Measurements from ENCODE around the gene GABBR2.

The GABBR2 gene

DNA sequence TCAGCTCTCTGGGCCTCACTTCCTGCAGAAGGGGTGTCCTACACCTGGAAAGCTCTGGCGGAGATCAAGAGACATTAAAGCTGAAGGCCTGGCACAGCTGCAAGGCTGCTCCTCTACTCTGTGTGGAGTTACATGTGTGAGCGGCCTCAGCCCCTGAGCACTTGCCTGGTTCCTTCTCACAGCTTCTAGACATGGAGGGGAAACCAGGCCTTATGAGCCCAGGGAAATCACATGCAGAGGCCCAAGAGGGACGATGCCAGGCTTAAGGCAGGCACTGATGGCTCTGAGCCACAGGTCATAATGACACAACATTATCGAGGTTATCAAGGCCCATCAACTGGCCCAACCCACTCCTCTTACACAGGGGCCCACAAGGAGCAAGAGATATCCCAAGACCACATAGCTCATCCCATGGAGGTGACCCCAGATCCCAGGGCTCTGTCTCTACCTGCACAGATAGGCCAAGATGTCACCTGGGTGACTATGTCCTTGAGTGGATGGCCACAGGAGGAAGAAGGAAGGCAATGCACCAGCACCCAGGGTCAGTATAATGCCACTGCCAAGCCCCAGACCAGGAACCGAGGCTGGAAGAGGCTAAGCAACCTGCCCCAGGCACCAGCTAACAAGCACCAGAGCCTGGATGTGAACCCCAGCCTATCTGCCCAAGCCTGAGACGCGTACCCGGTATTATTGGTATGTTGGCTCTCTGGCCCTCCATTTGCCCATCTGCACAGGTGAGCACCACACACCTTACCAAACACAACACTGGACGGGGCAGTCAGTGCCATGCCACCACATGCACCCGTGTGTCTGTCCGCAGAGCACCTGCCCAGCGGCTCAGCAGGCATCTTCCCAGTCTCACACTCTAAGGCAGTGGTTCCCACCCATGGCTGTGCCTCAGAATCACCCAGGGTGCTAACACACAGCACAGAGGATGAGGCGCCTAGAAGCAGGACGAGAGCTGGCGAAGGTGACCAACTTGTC lies 143.3 kb downstream of the GABBR2 start:
- DNase-seq, result no peak

DNA sequence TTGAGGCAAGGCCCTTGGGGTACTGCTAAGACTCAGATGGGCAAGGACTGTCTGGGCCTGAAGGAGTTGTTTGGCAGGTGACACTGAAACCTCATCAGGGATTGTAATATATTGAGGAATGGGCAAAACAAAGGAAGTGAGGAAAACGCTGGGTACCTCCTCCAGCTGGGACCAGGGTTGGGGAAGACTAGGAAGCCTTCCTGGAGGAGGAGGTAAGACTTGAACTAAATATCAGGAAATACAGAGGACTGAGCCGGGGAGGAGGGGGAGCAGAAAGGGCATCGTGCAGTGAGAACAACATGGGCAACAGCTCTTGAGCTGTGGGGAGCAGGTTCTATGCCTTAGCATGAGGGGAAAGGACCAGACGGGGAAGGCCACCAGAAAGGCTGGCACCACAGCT lies 144.0 kb downstream of the GABBR2 start:
- DNase-seq, result no peak
- in situ Hi-C loops (cut with HindIII; ENCODE audit: low pct_ligation_motif_present, low pct_unique_long_range_greater_than_20kb, low sequenced_read_pairs), result no loop called here

More for the DNA sequence above, 143.3 kb downstream of the GABBR2 start:
- in situ Hi-C loops (cut with HindIII; ENCODE audit: low pct_ligation_motif_present, low pct_unique_long_range_greater_than_20kb, low sequenced_read_pairs), result no loop called here

DNA sequence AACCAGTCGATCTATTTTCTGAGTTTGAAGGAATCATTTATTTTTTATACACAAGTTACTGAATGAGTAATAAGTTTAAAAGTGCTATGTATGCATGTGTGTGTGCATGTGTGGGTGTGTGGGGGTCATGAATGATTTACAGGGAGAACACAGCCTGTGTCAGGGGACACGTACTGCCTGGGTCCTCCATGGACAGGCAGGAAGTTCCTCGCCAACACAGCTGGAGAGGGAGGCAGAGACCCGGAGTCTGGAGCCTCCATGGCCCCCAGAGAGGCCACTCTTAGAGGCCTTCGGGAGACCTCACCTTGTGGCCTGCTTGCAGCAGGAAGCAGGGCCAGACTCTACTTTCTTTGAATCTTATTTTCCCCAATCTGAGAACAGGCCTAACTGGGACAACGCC lies 144.7 kb downstream of the GABBR2 start:
- in situ Hi-C loops (cut with HindIII; ENCODE audit: low pct_ligation_motif_present, low pct_unique_long_range_greater_than_20kb, low sequenced_read_pairs), result no loop called here
- no peak for DNase-seq

DNA sequence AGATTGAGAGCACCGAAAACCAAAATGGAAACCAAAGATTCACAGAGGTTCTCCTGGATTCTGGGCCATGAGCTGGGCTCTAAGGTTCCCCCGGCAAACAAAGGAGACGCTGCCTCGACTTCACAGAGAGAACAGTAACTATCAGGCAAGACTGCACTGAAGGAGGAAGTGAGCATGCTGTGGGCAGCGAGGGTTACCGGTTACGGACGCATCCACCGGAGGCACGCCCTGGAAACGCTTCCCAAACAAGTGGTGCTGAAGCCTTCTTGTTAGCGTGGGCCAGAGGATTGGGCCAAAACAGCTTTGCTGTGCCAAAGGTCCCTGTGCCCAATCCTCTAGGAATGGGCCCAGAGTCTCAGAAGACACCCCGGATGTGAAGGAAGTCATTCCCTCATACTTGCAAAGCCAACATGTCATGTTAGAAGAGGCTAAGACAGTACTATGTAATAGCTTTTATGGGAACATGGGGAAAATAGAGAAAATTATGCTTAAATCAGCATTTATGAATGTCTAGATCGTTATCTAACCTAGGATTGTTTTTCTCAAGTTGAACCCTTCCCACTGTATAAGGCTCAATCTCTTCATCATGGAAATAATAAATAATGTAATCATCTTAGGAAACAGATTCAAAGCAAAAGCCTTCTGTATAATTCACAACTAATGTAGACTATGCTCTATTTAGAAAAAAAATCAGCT lies 145.4 kb downstream of the GABBR2 start:
- DNase-seq, result no peak
- in situ Hi-C loops (cut with HindIII; ENCODE audit: low pct_ligation_motif_present, low pct_unique_long_range_greater_than_20kb, low sequenced_read_pairs), result no loop called here

DNA sequence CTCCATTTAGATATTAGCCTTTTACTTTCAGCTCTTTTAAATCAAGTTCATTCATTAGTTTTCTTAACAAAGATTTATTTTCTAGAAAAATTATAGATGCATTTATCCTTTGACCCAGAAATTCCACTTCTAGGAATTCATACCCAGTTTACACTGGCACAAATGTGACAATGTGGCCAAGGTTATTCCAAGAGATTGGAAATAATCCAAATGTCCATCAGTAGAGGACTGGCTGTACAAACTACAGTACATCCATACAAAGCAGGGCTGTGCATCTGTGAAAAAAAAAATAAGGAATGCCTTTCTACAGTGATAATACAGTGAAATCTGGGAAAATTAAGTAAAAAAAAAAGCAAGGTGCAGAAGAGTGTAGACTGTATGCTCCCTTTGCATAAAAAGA lies 149.2 kb downstream of the GABBR2 start:
- in situ Hi-C loops (cut with HindIII; ENCODE audit: low pct_ligation_motif_present, low pct_unique_long_range_greater_than_20kb, low sequenced_read_pairs), result no loop called here
- no peak for DNase-seq

DNA sequence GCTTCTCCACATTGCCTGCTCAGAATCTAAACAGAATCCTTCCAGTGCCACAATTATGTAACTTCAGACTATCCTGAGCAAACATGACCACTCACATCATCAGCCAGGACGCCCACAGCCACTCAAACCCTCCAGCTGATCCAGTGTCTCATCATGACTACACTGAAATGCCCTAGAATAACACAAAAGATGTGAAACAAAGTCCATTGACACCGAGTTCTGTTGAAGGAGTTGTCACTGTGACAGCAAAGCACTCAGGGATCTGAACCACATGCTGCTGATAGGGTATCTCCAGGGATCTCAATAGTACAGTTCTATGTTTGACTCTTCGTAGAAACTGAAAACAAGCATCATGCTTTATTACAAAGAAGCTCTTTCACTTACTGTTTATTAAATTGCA lies 150.2 kb downstream of the GABBR2 start:
- no peak for DNase-seq

DNA sequence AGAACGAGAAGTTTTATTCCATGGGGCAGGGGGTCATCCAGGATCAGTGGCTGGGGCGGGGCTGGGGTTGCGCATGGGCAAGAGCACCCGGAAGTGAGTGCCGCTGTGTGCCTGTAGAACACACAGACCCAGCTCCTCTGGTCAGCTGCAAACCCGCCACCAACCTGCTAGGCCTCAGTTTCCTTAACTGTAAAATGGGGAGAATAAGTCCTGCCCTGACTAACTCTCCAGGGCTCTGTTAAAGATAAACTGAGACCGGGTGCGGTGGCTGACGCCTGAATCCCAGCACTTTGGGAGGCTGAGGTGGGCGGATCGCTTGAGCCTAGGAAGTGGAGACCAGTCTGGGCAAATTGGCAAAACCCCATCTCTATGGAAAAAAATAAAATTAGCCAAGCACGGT lies 152.2 kb downstream of the GABBR2 start:
- in situ Hi-C loops (cut with HindIII; ENCODE audit: low pct_ligation_motif_present, low pct_unique_long_range_greater_than_20kb, low sequenced_read_pairs), result no loop called here
- no peak for DNase-seq

More for the DNA sequence above, 150.2 kb downstream of the GABBR2 start:
- in situ Hi-C loops (cut with HindIII; ENCODE audit: low pct_ligation_motif_present, low pct_unique_long_range_greater_than_20kb, low sequenced_read_pairs), result no loop called here

DNA sequence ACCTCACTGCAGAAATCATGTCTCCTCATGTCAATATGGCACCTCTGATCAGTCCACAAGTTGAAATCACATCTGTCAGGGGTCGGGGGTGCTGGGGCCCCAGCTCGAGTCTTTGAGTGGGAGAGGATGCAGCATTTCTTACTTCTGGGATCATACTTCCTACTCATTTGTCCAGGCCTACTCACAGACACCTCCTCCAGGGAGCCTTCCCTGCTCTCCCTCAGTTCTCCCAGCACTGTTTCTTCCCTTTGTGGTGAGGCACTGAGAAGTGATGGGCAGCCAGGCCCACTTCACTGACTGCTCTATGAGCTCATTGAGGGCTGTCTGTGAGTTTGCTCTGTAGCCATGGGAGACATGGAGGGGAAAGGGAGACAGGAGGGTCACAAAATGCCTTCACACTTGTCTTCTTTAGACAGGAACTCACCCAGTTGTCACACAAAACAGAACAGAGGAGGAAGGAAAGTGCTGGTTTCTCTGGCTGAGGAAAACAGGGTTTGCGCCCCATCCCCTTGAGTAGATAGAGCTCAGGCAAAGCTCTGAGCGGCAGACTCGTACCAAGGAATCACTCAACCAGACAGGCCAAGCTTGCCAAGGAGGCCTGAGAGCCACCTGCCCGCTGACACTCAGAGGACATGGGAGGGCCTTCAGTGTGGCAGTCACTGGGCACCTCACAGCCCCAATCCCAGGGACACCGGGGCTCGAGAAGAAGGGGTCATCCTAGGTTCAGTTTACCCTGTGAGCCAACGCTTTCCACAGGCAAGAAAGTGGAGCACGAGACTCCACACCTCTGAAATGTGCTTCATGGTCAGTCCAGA lies 152.9 kb downstream of the GABBR2 start:
- DNase-seq, result no peak
- in situ Hi-C loops (cut with HindIII; ENCODE audit: low pct_ligation_motif_present, low pct_unique_long_range_greater_than_20kb, low sequenced_read_pairs), result no loop called here

DNA sequence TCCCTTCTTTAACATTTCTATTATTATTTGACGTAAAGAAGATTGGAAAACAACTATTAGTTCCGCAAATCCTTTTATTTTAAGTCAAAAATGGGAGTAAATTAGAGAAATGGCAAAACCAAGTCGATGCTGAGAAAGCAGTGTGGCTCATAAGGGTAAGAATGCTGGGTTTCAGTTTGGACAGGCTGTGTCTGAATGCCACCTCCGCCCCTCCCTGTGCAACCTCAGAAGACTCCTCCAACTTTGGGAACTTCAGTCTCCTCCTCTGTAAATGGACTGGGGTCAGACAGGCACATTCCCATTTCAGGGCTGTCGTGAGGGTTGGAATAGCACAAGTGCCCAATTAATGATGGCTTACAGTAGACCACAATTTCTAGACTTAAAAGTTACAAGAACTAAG lies 154.0 kb downstream of the GABBR2 start:
- in situ Hi-C loops (cut with HindIII; ENCODE audit: low pct_ligation_motif_present, low pct_unique_long_range_greater_than_20kb, low sequenced_read_pairs), result no loop called here
- DNase-seq, result no peak

DNA sequence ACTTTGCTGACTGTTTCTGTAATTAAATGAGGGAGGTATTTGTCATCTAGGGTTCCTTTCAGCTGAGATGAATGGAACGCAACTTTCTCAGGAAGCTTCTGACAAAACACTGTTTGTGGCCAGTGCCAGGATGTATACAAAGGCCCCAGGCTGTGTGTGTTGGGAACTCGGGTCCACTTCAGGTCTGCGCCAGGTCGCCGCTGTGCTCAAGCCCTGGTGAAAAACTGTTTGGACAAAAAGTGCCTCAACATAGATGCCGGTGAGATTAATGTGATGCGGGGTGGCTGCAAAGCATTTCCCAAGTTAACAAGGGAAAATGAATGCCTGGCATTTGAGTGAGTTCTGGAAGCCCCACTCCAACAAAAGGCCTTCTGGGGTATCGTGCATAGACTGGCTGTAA lies 156.4 kb downstream of the GABBR2 start:
- in situ Hi-C loops (cut with HindIII; ENCODE audit: low pct_ligation_motif_present, low pct_unique_long_range_greater_than_20kb, low sequenced_read_pairs), result no loop called here
- DNase-seq, result no peak

DNA sequence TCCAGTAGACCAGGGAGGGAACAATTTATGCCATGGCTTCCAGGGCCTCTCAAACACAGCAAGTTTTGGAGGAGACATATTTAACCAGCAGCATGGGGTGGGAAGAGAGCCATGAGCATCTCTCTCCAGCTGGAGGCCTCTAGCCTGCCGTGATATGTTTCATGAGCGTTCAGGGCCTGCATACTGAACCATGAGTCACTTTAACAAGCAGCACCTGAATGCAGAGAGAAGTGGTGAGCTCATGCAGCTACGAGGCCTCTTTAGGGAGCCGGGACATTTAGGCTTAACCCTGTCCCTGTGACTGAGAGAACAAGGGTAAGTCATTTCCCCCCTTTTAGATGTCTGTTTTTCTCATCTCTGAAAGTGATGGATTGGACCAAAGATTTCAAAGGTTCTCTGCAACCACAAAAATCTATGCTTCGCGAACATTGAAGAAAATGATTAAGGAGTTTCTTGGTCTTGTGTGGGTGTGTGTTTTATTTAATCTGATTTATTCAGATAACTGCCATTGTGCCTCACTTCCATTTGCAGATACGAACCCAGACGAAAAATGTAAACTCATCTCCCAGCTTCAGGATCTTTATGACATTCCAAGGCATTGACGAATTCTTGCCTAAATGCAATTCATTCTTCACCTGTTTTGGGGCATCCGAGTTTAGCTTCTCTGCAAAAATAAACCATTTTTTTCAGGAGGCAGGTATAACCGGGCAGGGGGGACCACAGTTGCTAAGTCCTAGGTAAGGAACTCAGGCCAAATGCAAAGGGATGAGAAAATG lies 157.0 kb downstream of the GABBR2 start:
- DNase-seq, result peak; percentile 9
- in situ Hi-C loops (cut with HindIII; ENCODE audit: low pct_ligation_motif_present, low pct_unique_long_range_greater_than_20kb, low sequenced_read_pairs), result no loop called here

DNA sequence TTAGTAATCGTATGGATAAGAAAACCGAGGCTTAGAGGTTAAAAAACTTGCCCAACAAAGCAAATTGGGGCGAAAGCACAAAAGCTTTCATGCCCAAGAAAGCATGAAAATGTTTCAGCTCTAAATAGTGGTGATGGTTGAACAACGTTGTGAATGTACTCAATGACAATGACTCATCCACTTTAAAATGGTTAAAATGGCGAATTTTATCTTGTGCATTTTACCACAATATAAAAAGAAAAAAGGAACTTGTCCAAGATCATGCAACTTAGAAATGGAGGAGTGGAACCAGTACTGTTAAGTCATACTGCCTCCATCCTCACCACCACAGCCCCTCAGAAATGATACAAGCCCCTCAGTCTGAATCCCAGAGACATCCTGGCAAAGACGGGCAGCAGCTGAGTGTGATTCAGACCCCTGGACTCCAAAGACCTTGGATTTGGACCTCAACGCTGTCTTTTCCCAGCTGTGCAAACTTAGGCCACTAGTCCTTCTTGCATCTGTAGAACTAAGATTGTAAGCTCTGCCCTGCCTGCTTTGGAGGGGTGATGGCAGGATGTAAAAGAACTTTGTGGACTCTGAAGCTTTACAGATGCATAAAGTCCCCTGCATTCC lies 158.4 kb downstream of the GABBR2 start:
- no peak for DNase-seq
- in situ Hi-C loops (cut with HindIII; ENCODE audit: low pct_ligation_motif_present, low pct_unique_long_range_greater_than_20kb, low sequenced_read_pairs), result no loop called here

DNA sequence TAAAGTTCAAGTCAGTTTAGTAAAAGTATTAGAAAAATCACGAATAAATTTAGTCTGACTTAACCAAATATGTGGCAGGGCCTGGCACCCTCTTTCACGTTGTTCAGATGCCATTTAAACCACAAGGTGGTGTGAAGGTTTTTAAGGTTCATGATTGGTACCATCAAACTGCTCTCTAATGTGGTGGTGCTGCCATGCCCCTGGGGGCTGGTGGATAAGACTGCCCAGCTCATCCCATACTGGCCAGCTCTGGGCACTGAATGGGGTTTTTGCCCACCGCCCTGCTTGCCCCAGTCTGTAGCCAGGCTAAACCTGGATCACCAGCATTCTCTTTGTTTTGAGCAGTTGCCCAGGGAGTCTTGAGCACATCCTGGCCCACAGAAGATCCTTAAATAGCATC lies 159.3 kb downstream of the GABBR2 start:
- in situ Hi-C loops (cut with HindIII; ENCODE audit: low pct_ligation_motif_present, low pct_unique_long_range_greater_than_20kb, low sequenced_read_pairs), result no loop called here
- no peak for DNase-seq

DNA sequence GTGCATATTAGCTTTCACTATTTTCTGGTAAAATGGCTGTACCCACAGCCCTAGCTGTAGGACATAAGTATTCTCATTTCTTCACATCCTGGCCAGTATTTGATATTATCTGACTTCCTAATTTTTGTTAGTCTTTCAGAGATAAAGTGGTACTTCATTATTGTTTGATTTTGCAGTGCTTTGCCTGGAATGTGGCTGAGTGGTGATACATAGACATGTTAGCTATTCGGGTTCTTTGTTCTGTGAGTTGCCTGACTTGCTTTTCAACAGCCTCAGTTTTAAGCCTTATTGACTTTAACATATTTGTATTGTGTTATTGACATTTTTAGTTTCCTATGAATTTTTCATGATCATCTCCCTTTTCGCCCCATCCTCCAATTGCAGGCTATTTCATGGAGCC lies 161.1 kb downstream of the GABBR2 start:
- DNase-seq, result no peak
- in situ Hi-C loops (cut with HindIII; ENCODE audit: low pct_ligation_motif_present, low pct_unique_long_range_greater_than_20kb, low sequenced_read_pairs), result no loop called here

DNA sequence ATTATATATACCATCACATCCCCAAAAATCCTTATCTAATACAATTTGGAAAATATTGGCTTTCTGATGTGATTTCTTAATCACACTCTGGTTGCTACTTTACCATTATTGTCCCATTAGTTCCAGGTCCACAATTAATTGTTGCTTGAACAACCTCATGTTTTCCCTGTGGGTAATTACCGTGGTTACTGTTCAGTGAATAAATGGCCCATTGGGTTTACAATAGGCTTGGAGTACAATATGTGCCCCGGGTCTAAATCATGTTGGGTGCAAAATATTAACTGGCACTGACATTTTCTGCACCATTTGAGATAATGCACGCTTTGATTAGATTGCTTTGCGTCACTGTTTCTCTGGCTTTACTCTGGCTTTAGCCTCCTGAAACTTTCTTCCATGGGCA lies 163.7 kb downstream of the GABBR2 start:
- DNase-seq, result no peak
- in situ Hi-C loops (cut with HindIII; ENCODE audit: low pct_ligation_motif_present, low pct_unique_long_range_greater_than_20kb, low sequenced_read_pairs), result no loop called here

DNA sequence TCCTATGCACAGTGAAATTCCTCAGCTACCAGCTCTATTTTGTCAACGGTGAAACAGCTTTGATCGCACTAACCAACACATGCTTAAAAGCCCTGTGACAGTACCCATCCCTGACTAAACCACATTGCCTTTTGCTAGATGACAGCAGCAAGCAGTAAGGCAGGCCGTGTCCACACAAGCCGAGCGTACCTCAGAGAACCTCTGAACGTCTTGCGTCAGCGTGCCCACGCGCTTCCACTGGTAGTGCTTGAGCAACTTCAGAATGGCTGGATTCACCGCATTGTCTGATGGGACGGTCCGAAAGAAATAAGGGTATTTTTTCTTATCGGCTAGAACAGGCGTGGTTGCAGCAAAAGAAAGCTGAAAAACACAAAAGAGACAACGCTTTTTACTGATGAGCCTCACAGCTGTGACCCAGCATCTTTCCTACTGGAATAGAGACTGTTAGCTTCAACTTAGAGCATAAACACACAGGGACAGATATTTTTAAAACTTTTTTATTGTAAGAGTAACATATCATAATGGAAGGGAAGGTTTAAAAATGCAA lies 167.0 kb downstream of the GABBR2 start:
- DNase-seq, result no peak
- in situ Hi-C loops (cut with HindIII; ENCODE audit: low pct_ligation_motif_present, low pct_unique_long_range_greater_than_20kb, low sequenced_read_pairs), result no loop called here

DNA sequence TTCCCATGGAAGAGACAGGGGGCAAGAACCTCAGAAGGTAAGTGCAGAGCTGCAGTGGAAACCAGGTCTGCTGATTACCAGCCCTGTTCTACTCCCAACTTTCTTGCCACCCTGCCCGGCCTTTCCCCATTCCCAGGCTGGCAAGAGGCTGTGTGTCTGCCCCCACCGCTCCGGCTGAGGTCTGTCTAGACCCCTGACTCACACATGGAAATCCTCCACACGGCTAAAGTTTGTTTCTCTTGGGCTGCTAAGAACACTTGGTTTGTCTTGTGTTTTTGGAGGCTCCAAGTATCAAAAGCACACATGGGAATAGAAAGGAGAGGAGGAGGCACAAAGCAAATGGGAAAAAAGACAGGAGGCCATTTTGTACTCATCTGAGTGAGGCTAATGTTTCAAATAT lies 168.3 kb downstream of the GABBR2 start:
- DNase-seq, result no peak
- in situ Hi-C loops (cut with HindIII; ENCODE audit: low pct_ligation_motif_present, low pct_unique_long_range_greater_than_20kb, low sequenced_read_pairs), result no loop called here

DNA sequence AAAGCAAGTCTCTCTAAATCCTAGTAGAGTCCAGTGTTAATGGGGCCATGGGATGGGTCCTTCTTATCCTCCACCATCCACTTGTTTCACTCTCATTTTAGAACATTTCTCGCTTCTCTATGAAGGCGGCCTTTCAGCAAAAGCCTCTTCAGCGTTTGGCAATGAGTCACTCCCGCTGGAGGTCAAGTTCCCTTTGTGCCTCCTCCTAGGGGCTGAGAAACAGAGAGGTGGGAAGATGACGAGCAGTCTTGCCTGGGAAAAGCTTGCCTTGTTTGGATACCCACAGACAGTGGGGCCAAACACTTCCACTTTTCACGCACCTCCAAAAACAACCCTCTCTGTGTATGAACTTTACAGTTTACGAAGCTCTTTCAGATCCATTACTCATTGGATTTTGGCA lies 168.8 kb downstream of the GABBR2 start:
- no peak for DNase-seq
- in situ Hi-C loops (cut with HindIII; ENCODE audit: low pct_ligation_motif_present, low pct_unique_long_range_greater_than_20kb, low sequenced_read_pairs), result no loop called here
